Left lung (tissue), 10 donors: ENCODE measurements around the gene SCAPER. TPM values are rescaled to one million over a fixed set of nuclear protein-coding genes. Genes with fewer than 3 reads are reported as not detected.

Experiments used
- ATAC-seq: fragments of 200-7000 bp; cut with Tn5 transposase; one replicate; pipeline ENCODE4 v1.9.1; 2020; ENCODE audit warnings: moderate library complexity
- DNase-seq, 4 donors: peaks; one replicate each; pipeline ENCODE4 v3.0.0-alpha.2; 2013 to 2020
- H3K27ac ChIP-seq, 2 donors: fragments of 200-600 bp; sonication (generic) in 1 of 2; one replicate each; pipeline versions ENCODE4 v1.5.0 to v1.8.0; 2020 to 2021
- H3K27me3 ChIP-seq, 2 donors: fragments of 200-600 bp; sonication (generic) in 1 of 2; one replicate each; pipeline versions ENCODE4 v1.5.0 to v1.8.0; 2020 to 2021
- H3K36me3 ChIP-seq, 2 donors: fragments of 200-600 bp; sonication (generic) in 1 of 2; one replicate each; pipeline versions ENCODE4 v1.5.0 to v1.8.0; 2020 to 2021
- H3K4me1 ChIP-seq, 2 donors: fragments of 200-600 bp; one replicate each; pipeline ENCODE4 v1.8.0; 2021
- H3K4me3 ChIP-seq, 2 donors: fragments of 200-600 bp; sonication (generic) in 1 of 2; one replicate each; pipeline versions ENCODE4 v1.5.0 to v1.8.0; 2020 to 2021; ENCODE audit warnings: mild to moderate bottlenecking in 1 of 2
- H3K9me3 ChIP-seq, 2 donors: fragments of 200-600 bp; sonication (generic) in 1 of 2; one replicate each; pipeline versions ENCODE4 v1.5.0 to v1.8.0; 2020 to 2021
- CTCF ChIP-seq, 2 donors: fragments of 200-600 bp; sonication (generic) in 1 of 2; IDR thresholded peaks; one replicate each; pipeline versions ENCODE4 v1.5.0 to v1.8.0; 2021; ENCODE audit warnings: antibody characterized with exemption in 2 of 2
- intact Hi-C, 2 donors: fragments of 100-400 bp; cut with DNase I; formaldehyde crosslinking; loops; one replicate each; pipeline versions ENCODE4 v1.11.2 to v1.14.2; 2022
- polyA plus RNA-seq, 6 donors: library from polyadenylated mRNA; unstranded; fragments of 120-200 nt; gene quantifications; one replicate each; pipeline ENCODE4 v1.2.1, GENCODE V29; 2013; ENCODE audit not compliant: insufficient read length in 6 of 6
- total RNA-seq, 2 donors: library from RNA; stranded (reverse); fragmentation: NEBNext Ultra II Directional; extraction: Animal tissue kit (Norgen Biotek cat#: 25700); gene quantifications; one replicate each; pipeline ENCODE4 v1.2.1, GENCODE V29; 2021
- donor health status: DM: no; HTN: yes; CAD: no.
- donor health status: DM: no; HTN: no; CAD: no.

The SCAPER gene
- total and polyA plus RNA-seq, 8 donors, result 18.3 to 30.0 (median 26.6) TPM

- intact Hi-C loops, result no loop called here
- DNase-seq (no peak), ATAC-seq (no peak)
- no peaks in the 10 kb centered on the region for H3K4me1 ChIP-seq
- no peaks in the 10 kb centered on the region for H3K9me3 ChIP-seq
- H3K27me3 ChIP-seq, result no peaks in the 10 kb centered on the region
- H3K36me3 ChIP-seq, result no peaks in the 10 kb centered on the region
- no peak for TF ChIP-seq CTCF (IDR thresholded peaks at IDR 0.05)
- H3K27ac ChIP-seq, result no peak overlapping the region
- no peak overlapping the region for H3K4me3 ChIP-seq
Observed at GRCh38 chr15:76393614-76394013, 511.5 kb downstream of the SCAPER start.

- no peaks in the 10 kb centered on the region for H3K36me3 ChIP-seq
- no peaks in the 10 kb centered on the region for H3K27me3 ChIP-seq
- intact Hi-C loops, result no loop called here
- no peak overlapping the region for H3K27ac ChIP-seq
- H3K9me3 ChIP-seq, result no peaks in the 10 kb centered on the region
- no peaks in the 10 kb centered on the region for H3K4me1 ChIP-seq
- TF ChIP-seq CTCF (IDR thresholded peaks at IDR 0.05), result no peak
- no peak overlapping the region for H3K4me3 ChIP-seq
- DNase-seq (no peak), ATAC-seq (no peak)
Observed at GRCh38 chr15:76391847-76392246, 513.3 kb downstream of the SCAPER start.

GRCh38 chr15:76391309-76391708, 513.8 kb downstream of the SCAPER start:
- H3K27me3 ChIP-seq, result no peaks in the 10 kb centered on the region
- H3K9me3 ChIP-seq, result no peaks in the 10 kb centered on the region
- no peak for ATAC-seq
- H3K4me3 ChIP-seq, result no peak overlapping the region
- no peaks in the 10 kb centered on the region for H3K4me1 ChIP-seq
- no peak overlapping the region for H3K27ac ChIP-seq
- no peaks in the 10 kb centered on the region for H3K36me3 ChIP-seq
- intact Hi-C loops, result no loop called here
- DNase-seq, result no peak
- no peak for TF ChIP-seq CTCF (IDR thresholded peaks at IDR 0.05)

- no peak for DNase-seq
- H3K4me1 ChIP-seq, result no peaks in the 10 kb centered on the region
- H3K9me3 ChIP-seq, result no peaks in the 10 kb centered on the region
- H3K4me3 ChIP-seq, result no peak overlapping the region
- no peaks in the 10 kb centered on the region for H3K27me3 ChIP-seq
- ATAC-seq, result no peak
- H3K27ac ChIP-seq, result no peak overlapping the region
- intact Hi-C loops, result no loop called here
- no peaks in the 10 kb centered on the region for H3K36me3 ChIP-seq
- no peak for TF ChIP-seq CTCF (IDR thresholded peaks at IDR 0.05)
Observed at GRCh38 chr15:76390571-76390970, 514.6 kb downstream of the SCAPER start.

- H3K27ac ChIP-seq, result no peak overlapping the region
- no peak overlapping the region for H3K4me3 ChIP-seq
- intact Hi-C loops, result no loop called here
- no peaks in the 10 kb centered on the region for H3K4me1 ChIP-seq
- H3K36me3 ChIP-seq, result no peaks in the 10 kb centered on the region
- H3K9me3 ChIP-seq, result no peaks in the 10 kb centered on the region
- H3K27me3 ChIP-seq, result no peaks in the 10 kb centered on the region
- no peak for DNase-seq
- TF ChIP-seq CTCF (IDR thresholded peaks at IDR 0.05), result no peak
- no peak for ATAC-seq
Observed at GRCh38 chr15:76386926-76387325, 518.2 kb downstream of the SCAPER start.
